Activated CD4-positive, alpha-beta T cell treated with anti-CD3 and anti-CD28 coated beads, Interleukin-2, amount 50 U/mL, for 16 hours (primary cell): Measurements from ENCODE around the gene QSER1.
A peak's percentile ranks its signal among the peaks of the same experiment; 100 is the strongest.
"Not testable (repeated sequence)": the region's sequence is repeated elsewhere in the genome, so short reads cannot be mapped to it uniquely, and the experiment has no call there.

Source experiments
- DNase-seq: peaks from one replicate; pipeline ENCODE4 v3.0.0-alpha.2; 2020

QSER1 gene

DNA sequence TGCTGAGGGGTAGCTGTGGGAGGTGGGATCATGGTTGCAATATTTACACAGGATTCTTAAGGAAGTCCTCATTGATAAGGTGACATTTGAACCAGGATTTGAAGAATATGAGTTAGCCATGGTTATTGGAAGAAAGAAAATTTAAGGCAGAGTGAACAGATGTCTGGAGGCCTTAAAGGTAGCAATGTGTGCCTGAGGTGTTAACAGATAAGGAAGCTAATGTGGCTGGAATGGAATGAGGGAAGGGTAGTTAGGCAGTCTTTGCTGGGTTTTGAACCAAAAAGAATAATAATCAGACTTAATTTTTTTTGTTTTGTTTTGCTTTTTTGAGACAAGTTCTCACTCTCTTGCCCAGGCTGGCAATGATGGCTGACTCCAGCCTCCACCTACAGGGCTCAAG is 113.4 kb downstream of the QSER1 start:
- DNase-seq, result no peak

DNA sequence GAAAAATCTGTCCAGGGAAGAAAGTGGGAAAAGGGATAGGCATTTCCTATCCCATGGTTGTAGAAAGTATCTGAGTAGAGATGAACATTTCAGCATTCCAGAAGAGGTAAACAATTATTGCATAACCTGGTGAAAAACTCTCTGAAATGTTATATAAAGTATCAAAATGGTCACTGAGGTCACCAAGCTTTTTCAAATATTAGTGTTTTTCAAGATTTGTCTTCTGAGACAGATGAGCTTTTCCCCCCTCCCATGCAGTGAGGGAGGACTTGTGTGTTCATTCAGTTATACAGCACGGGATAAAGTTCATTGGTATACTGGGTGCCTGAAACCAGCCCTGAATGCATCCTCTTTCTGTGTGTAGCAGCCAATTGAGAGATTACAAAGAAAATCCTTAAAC is 121.1 kb downstream of the QSER1 start:
- DNase-seq, result no peak

DNA sequence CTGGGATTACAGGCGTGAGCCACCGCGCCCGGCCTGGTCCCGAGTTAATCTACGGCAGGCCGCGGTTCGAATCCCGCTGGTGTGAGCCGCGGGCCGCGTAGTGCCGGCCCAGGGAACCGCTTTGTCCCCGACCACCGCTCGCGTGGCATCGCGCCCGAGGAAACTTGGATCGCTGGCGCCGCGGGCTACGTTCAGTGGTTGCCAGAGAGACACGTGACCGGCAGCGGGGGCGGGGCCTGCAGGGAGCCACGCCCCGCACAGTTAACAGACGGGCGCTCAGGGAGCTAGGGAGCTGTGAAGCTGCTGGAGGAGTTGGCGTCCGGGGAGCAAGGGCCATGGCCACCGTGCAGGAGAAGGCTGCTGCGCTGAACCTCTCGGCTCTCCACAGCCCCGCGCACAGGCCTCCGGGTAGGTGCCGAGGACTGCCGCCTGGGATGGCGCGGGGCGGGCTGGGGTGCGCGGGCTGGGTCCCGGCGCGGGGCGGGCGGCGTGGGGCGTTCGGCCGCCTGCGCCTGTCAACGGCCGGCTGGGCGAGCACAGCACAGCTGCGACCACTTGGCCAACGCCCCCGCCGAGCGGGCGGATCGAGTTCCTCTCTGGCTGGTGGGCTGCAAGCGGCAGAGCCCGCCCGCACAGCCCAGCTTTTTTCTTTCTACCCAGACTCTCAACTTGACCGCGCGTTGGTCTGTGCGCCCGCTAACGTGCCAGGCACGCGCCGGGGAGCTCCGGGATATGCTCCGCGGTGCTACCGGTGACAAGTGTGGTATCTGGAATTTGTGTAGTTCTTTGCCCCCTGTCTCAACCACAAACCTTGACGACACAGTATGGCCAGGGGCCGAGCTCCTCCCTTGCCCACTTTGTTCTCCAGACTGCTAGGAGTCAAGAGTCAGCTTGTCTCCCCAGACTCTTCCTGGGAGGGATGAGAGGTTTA is 123.3 kb downstream of the QSER1 start, which contains the start of gene DEPDC7:
Gene DEPDC7, plus strand, starts transcription at position 258 of the 931 bp plus-strand sequence. Its CDS starts 78 bp downstream, at position 336.
- peak; percentile 68 for DNase-seq

DNA sequence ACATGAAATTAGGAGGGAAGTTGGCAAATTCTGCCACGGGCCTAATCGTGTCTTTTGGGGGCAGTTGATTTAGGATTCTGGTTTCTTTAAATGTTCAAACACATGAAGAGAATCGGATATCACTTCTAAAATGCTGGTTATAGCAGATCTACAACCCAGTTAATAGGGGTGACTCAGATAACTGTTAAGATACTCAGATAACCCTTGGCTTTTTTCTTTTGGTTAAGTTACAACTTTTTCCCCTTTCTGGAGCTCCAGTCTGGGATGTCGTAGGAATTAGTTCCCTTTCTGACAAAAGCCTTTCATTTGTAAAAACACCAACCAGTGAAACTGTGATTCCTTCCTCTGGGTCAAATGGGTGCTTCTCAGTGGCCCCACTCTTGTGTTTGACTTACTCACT is 124.0 kb downstream of the QSER1 start:
- DNase-seq, result no peak

DNA sequence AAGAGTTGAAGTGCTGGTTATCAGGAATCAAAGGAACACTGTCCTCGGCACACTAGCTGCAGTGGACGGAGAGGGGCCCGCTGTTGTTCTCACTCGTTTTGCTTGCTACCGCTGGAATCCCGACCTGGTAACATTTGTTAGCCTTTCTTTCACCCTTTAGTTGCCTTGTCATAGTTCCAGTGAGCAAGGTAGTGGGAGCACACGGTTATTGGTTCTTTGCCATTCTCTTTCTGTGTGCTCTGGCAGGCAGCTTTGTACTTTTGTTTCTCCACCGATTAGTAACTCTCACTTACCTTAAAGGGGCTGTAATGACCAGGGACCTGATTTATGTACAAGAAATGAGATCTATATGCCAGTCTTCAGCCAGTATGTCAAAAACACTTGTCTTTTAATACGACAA is 124.9 kb downstream of the QSER1 start:
- DNase-seq, result no peak

DNA sequence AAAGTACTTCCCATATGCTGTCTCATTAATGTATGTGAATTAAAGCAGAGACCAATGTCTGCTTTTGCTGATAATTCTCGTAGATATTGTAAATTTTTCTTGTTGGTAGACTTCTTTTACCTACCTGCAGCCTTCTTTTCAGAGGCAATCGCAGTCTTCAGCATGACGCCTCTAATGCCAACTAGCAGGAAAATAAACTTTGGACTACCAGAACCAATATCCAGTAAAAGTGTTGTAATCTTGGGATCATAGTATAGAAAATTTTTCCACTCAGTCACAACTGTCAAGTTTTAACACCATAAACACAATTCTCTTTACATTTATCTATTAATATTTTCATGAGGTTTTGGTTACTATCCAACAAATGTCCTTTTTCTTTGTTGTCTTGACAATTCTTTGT is 125.4 kb downstream of the QSER1 start:
- DNase-seq, result no peak

DNA sequence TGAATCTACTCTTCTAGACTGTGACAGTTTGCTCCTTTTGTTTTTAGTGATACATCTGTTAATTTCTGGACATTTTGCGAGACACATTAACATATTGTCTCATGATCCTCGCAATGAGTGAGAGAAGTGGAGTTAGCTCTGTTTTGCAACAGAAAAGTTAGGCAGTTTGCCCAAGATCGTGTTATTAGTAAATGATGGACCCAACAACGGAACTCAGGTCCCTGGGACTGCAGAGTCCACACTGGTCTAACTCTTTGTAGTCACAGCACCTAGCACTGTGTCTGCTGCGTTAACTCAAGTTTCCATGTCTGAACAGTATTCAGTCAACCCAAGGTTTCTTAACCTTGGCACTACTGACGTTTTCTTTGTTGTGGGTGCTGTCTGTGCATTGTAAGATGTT is 126.2 kb downstream of the QSER1 start:
- no peak for DNase-seq

DNA sequence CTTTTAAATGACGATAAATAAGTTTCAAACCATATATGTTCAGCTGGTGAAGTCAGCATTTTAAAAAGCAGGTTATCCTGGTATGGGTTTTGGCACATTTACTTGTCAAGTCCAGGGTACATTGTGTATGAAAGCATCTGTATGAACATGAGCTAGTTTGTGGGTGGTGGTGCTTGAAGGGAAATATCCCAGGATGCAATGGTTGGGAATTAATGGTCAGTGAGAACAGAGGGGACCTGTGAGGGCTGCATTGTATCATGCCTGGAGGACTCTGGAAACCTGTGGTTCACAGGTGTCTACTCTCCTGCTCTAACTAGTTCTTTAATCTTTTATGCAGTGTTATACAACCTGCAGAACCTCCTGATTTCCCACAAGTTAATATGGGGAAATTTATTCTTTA is 128.9 kb downstream of the QSER1 start:
- DNase-seq, result no peak

DNA sequence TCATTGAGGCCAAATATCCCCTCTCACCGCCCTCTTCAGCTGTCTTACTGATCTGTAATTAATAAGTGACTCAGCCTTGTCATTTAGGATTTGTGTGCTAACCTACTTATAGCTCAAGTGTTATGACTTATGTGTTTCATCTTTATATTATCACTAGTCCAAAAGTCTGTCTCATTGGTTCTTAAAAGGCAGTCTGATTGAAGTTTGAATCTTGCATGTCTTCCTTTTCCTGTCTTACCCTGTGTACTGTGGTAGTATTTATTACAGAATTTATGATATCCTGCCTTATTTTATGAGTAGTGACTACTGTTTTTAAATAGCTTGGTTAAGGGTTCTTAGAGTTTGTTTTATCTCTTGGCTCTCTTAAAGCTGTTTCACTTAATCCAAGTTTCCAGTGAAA is 129.3 kb downstream of the QSER1 start:
- DNase-seq, result no peak

DNA sequence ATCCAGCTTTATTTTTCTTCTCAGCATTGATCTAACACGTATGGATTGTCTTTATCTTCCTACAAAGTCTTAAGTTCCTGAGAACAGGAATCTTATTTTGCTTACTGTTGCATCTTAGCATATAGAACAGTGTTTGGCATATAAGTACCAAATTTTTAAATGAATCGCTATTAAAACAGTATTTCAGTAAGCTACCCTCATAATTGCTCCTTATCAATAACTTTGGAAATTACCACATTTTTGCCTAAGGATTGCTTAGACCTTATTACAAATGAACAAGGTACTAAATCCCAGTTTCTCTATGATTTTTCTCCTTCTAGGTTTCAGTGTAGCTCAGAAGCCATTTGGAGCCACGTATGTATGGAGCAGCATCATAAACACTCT is 132.7 kb downstream of the QSER1 start:
- no peak for DNase-seq

DNA sequence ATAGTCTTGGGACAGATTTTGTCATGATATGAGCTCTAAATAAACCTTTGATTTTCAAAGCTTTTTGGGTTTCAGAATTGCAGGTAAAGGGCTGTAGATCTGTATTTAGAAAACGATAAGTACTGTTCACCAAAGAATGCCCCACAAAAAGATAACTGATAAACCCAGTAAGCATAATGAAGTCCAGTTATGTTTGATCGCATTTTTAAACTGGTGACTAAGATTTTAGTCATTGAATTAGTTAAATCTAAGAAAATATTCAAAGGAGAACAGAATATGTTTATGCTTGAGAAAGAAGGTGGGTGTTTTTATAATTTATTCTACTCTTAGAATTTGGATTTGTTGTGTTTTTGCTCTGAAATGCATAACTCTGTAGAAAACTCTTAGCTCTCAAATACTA is 134.6 kb downstream of the QSER1 start:
- DNase-seq, result no peak

DNA sequence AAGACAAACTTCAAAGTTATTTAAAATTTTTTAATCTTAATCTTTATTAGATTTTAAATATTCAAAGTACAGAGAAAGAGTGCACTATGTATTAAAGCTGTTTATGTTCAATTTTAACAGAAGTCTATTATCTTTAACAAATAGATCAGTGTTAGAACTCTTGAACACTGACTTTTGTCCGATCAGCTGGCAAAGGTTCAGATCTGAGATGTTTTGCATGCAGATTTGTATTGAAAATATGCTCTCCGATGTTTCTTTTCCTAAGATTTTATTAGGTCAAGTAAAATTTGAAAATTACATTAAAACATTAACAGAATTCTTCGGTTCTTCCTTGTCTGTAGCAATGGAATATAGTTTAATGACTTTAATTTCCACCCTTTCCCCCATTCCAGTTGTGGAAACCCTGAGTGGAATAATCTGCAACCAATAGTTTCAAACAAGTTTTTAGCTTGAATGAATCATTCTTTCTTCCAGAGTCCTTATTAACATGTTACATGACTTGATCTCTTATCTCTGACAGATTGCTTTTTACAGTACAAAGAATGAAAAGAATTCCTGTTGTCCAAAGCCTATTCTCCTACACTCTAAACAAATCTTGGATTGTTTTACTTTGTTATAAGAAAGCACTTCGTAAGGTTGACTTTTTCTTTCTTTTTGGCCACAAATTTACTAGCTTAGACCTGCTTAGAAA is 135.4 kb downstream of the QSER1 start:
- no peak for DNase-seq

DNA sequence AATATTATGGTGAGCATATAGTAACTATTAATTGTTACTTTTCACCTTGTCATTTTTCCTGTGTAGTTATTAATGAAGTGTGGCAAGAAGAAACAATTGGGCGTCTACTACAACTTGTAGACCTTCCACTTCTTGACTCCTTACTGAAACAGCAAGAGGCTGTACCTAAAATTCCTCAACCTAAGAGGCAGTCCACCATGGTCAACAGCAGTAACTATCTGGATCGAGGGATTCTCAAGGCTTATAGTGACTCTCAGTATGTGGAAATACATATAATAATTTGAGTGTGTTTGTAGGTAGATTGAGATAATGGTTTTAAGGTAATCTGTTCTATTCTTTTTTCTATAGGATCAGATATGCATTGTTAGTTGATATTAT is 135.9 kb downstream of the QSER1 start:
- no peak for DNase-seq

DNA sequence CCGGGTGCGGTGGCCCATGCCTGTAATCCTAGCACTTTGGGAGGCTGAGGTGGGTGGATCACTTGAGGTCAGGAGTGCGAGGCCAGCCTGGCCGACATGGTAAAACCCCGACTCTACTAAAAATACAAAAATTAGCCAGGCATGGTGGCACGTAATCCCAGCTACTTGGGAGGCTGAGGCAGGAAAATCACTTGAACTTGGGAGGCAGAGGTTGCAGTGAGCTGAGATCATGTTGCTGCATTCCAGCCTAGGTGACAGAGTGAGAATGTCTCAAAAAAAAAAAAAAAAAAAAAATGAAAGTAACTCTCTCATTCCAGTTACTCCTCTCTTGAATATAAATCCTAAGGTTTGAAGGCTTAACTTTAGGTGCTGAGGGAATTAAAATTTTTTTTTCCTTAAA is 136.6 kb downstream of the QSER1 start:
- DNase-seq, result not testable (repeated sequence)
